ENCODE data around the gene PXMP4. TPM values are rescaled to one million over a fixed set of nuclear protein-coding genes. Genes with fewer than 3 reads are reported as not detected.

The PXMP4 gene
- total RNA-seq, 8 experiments from 2014 or later: 0.54 to 6.7 (median 2.3) TPM

DNA sequence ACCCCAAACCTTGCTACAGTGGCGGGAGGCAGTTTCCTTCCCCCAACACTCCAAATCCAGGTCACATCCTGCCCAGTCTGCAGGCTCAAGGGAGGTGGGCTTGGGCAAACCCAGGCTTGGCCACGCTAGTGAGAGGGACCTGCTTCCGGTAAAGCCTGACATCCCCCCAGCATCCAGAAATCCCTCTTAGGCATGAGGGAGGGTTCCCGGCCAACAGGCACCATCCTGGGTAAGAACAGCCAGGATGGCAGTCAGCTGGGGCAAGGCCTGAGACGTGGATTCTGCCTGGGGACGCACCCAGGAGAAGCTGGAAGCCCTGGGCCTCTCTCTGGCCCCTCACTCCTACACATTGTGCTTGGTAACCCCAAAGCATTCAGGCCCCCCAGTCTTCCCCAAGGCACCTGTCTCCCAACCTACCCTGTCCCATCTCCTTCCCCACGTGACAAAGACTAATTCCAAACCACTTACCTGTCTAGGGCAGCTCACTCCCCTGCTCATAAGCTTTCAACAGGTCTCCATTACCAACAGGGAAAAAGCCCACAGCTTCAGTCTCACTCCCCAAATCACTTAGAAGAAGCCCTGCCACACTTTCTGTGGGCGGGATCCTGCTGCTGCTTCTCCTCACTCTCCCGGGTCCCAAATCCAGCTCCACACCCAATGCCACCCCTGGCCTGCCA lies 55.9 kb downstream of the PXMP4 start:
- in situ Hi-C loops (cut with MboI; ENCODE audit: low pct_unique_long_range_greater_than_20kb in 2 of 9, low sequenced_read_pairs in 9 of 9, unreplicated experiment in 9 of 9): no loop called here
- peak overlapping the region; percentile 86 to 92 for H3K27ac ChIP-seq
- peak in 3 of 8 experiments; percentile 1 for ATAC-seq (replicated peaks in 6 of 8)

DNA sequence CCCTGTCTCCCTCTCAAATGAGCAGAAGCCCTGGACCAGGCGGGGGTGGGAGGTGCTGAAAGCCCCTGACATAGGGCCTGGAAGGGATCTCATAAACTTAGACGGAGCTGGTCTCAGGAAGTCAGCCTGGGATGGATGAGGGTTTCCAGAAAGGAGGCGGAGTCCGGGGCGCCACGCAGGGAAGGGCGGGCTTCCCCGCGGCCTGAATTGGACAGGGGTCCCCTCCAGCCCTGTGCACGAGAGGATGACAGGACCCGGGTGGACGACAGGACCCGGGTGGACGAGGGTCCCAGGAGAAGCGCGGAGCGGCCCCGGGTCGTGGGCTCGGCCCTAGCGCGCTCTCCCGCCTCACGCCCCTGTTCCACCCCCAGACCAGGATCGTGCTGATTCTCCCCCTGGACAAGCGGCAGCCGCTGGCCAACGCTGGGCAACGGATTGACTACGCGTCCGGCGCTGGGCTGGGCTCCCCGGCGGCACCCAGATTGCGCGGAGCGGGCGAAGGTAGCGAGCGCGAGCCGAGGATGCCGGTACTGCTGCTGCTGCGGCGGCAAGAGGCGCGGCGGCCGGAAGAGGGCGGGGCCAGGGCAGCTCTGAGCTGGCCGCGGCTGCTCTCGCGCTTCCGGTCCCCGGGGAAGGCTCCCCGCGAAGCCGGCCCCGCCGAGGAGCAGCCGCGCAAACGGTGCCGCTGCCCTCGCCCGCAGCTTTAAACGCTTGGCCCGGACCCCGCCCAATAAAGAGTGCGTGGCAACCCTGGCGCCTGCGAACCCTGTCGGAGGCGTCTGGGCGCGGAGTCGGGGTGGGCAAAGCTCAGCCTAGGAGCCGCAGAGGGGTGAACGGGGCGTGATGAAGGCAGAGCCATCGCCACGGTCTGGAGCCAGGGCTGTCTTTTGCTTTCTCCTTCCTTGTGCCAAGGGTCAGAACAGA lies 56.7 kb downstream of the PXMP4 start:
- H3K4me1 ChIP-seq (replicated peaks in 1 of 2): peaks cover 14 to 29% of the 10 kb centered on the region in 2 donors
- ATAC-seq (replicated peaks in 6 of 8): peak; percentile 42 to 78 (median 65)
- 2 to 20% (median 4%) methylated on average over 1 to 14 of the region's 84 CpGs; no CpG with 5 or more reads in 7 of the 10 experiments for WGBS, 10 experiments
- peak overlapping the region; percentile 55 to 88 (median 79) for H3K4me3 ChIP-seq
- H3K27ac ChIP-seq: peak overlapping the region; percentile 86 to 92
- in situ Hi-C loops (cut with MboI; ENCODE audit: low pct_unique_long_range_greater_than_20kb in 2 of 9, low sequenced_read_pairs in 9 of 9, unreplicated experiment in 9 of 9): no loop called here

More for the DNA sequence above, 55.9 kb downstream of the PXMP4 start:
- Histone ChIP-seq H3K4me3 (peak overlapping the region; percentile 55 to 88 (median 79)), H3K4me1 (replicated peaks in 1 of 2) (peaks cover 14 to 29% of the 10 kb centered on the region in 2 donors)
- WGBS, 10 experiments: 0 to 100% (median 44%) methylated on average over 1 to 5 of the region's 9 CpGs; no CpG with 5 or more reads in 4 of the 10 experiments

DNA sequence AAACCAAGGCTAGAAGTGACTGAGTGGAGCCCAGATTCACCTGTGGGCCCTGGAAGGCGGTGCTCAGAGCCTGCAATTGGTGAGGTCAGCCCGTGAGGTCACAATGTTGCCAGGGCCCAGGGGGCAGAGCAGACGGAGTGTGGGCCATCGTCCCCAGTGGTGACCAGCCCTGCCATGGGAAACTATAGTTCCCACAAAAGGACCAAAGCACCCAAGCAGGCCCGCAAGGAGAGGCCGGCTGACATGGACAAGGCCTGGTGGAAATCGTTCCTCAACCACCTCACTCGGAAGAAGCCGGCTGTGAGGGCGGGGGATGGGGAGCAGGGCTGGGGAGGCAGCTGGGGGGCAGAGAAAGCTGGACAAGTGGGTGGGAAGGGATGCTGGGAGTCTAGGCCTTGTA lies 57.9 kb downstream of the PXMP4 start, which contains the start of gene C20orf144:
C20orf144 (plus strand) TSS at position 156 of the 400 bp plus-strand sequence; CDS start at position 175, 19 bp downstream.
- in situ Hi-C loops (cut with MboI; ENCODE audit: low pct_unique_long_range_greater_than_20kb in 2 of 9, low sequenced_read_pairs in 9 of 9, unreplicated experiment in 9 of 9): no loop called here
- peaks cover 14 to 27% of the 10 kb centered on the region in 2 donors for H3K4me1 ChIP-seq (replicated peaks in 1 of 2)
- peak within 1 kb of the TSS; percentile 86 to 92 for H3K27ac ChIP-seq
- WGBS, 10 experiments: 94 to 100% methylated on average over 1 to 2 of the region's 10 CpGs; no CpG with 5 or more reads in 8 of the 10 experiments
- no peak for ATAC-seq (replicated peaks in 6 of 8)
- H3K4me3 ChIP-seq: peak within 1 kb of the TSS; percentile 55 to 88 (median 79)

- no peak overlapping the region for H3K4me3 ChIP-seq
- WGBS, 10 experiments: 80 to 100% (median 100%) methylated on average over 1 to 2 of the region's 7 CpGs; no CpG with 5 or more reads in 5 of the 10 experiments
- in situ Hi-C loops (cut with MboI; ENCODE audit: low pct_unique_long_range_greater_than_20kb in 2 of 9, low sequenced_read_pairs in 9 of 9, unreplicated experiment in 9 of 9): no loop called here
- no peak overlapping the region for H3K27ac ChIP-seq
- H3K4me1 ChIP-seq (replicated peaks in 1 of 2): peaks cover 8 to 16% of the 10 kb centered on the region in 2 donors
- no peak for ATAC-seq (replicated peaks in 6 of 8)
These were observed 59.4 kb downstream of the PXMP4 start for GRCh38 chr20:33660685-33661058.

DNA sequence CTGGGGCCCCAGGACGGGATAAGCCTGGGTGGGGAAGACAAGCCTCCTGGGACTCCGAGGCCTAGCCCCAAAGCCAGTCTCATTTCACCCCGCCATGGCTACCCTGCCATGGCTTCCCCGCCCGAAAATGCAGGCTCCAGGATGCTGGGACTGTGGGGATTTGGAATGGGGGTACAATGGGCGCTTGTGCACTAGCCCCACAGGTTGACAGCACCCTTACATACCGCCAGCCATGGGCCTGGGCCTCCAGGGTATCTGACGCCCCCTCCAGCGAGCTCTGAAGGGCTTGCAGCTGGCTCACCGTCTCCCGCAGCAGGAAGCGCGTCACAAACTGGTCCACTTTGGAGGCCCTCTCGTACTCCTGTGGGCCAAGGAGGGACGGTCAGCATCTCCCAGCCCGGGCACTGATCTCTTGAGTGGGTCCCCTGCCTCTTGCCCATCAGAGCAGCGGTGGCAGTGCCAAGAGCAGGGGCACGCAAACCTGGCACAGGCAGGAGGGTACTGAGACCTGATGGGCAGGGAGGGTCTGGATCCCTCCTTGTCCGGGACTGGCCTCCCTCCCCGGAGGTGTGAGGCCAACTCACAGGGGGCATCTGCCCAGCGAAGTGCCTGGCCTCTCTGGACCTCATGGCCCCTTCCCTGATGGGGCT lies 60.0 kb downstream of the PXMP4 start:
- ATAC-seq (replicated peaks in 6 of 8): no peak
- in situ Hi-C loops (cut with MboI; ENCODE audit: low pct_unique_long_range_greater_than_20kb in 2 of 9, low sequenced_read_pairs in 9 of 9, unreplicated experiment in 9 of 9): no loop called here
- Histone ChIP-seq H3K4me1 (replicated peaks in 1 of 2) (peaks cover 8 to 16% of the 10 kb centered on the region in 2 donors), H3K27ac (no peak overlapping the region), H3K4me3 (no peak overlapping the region)
- WGBS, 10 experiments: 80 to 100% (median 93%) methylated on average over 1 to 4 of the region's 21 CpGs; no CpG with 5 or more reads in 6 of the 10 experiments

DNA sequence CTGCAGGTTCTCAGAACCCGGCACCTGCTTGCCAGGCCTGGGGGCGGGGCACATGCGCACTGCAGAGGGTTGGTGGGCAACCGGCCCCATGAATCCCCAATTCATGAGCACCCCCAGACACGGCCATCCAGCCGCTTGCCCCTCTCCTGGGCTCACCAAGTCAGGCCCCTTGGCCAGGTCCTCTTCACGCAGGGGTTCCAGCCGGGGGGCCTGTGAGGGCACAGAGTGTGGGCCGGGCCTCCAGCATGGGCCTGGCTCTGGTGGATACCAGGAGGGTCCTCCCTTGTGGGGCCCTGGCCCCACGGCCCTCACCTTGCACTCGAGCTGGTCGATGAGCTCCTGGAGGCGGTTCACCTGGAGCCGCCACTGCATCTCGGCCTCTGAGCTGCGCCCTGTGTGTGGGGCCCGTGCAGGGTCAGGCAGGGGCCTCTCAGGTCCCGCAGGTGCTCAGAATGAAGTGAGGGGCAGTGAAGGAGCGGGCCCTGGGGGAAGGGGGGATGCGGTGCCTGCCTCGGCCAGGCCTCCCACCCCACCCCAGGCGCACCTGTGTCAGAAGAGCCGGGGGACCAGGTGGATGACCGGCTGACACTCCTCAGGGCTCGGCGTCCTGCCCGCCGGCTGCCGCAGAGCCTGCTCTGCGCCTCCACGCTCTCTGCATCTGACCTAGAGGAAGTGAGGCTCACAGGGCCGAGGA lies 60.6 kb downstream of the PXMP4 start:
- ATAC-seq (replicated peaks in 6 of 8): no peak
- in situ Hi-C loops (cut with MboI; ENCODE audit: low pct_unique_long_range_greater_than_20kb in 2 of 9, low sequenced_read_pairs in 9 of 9, unreplicated experiment in 9 of 9): loop anchor here in 3 of 9 experiments (10.0 kb wide), 2 partner anchors 195 to 205 kb away; no protein-coding TSS in a partner anchor
- 80 to 100% (median 100%) methylated on average over 1 to 3 of the region's 32 CpGs; no CpG with 5 or more reads in 5 of the 10 experiments for WGBS, 10 experiments
- Histone ChIP-seq H3K4me1 (replicated peaks in 1 of 2) (peaks cover 8 to 10% of the 10 kb centered on the region in 2 donors), H3K27ac (no peak overlapping the region), H3K4me3 (no peak overlapping the region)

- no peak overlapping the region for H3K27ac ChIP-seq
- in situ Hi-C loops (cut with MboI; ENCODE audit: low pct_unique_long_range_greater_than_20kb in 2 of 9, low sequenced_read_pairs in 9 of 9, unreplicated experiment in 9 of 9): loop anchor here in 3 of 9 experiments (10.0 kb wide), 2 partner anchors 194 to 204 kb away; no protein-coding TSS in a partner anchor
- peaks cover 3 to 5% of the 10 kb centered on the region in 2 donors for H3K4me1 ChIP-seq (replicated peaks in 1 of 2)
- WGBS, 10 experiments: 87 to 100% (median 100%) methylated on average over 1 to 4 of the region's 4 CpGs; no CpG with 5 or more reads in 5 of the 10 experiments
- no peak overlapping the region for H3K4me3 ChIP-seq
- ATAC-seq (replicated peaks in 6 of 8): no peak
These were observed 61.2 kb downstream of the PXMP4 start for GRCh38 chr20:33658929-33659328.

- Histone ChIP-seq H3K4me1 (replicated peaks in 1 of 2) (peaks cover 3 to 5% of the 10 kb centered on the region in 2 donors), H3K27ac (no peak overlapping the region), H3K4me3 (no peak overlapping the region)
- no peak for ATAC-seq (replicated peaks in 6 of 8)
- 60 to 100% methylated on average over 2 to 4 of the region's 8 CpGs; no CpG with 5 or more reads in 8 of the 10 experiments for WGBS, 10 experiments
- in situ Hi-C loops (cut with MboI; ENCODE audit: low pct_unique_long_range_greater_than_20kb in 2 of 9, low sequenced_read_pairs in 9 of 9, unreplicated experiment in 9 of 9): loop anchor here in 3 of 9 experiments (10.0 kb wide), 2 partner anchors 194 to 204 kb away; no protein-coding TSS in a partner anchor
These were observed 61.6 kb downstream of the PXMP4 start for GRCh38 chr20:33658510-33658909.

- in situ Hi-C loops (cut with MboI; ENCODE audit: low pct_unique_long_range_greater_than_20kb in 2 of 9, low sequenced_read_pairs in 9 of 9, unreplicated experiment in 9 of 9): loop anchor here in 3 of 9 experiments (10.0 kb wide), 2 partner anchors 193 to 203 kb away; no protein-coding TSS in a partner anchor
These were observed 62.4 kb downstream of the PXMP4 start for GRCh38 chr20:33657704-33658095.

DNA sequence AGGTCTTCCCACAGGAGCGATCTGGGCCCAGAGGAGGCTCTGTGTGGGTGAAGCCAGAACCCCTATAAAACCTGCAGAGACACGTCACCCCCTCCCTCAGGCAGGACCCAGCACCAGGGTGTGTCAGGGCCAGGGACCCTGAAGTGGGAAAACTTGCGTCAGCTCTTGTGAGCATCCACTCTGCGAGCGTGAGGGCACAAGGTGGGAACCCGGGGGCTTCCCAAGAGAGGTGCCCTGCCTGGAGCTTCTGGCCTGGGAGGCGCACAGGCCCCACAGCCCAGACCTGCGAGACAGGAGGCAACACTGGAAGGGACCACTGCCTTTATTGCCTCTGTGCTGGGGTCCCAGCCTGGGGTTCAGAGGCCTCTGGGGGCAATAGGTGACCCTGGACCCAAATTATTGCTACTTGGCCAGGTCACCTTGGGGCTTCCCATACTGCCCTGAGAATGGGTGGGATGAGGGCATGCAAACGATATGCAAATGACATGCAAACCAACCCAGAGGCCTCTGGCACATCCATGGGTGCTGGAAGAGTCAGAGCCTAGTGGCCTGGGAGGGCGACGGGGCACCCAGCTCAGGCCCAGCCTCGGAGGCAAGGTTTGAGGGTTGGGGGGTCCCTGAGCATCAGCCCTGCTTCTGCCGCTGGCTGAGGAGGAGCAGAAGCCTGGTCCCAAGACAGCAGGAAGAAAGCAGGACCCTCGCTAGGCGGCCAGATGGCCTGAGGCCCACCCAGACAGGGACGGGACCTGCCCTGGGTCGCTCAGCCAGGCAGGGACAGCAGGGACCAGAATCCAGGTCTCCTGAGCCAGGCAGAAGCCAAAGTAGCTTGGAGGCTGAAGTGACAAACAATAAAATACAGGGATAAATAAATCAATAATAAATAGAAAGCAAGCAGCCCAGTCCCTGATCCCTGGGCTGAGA lies 63.1 kb downstream of the PXMP4 start:
- Histone ChIP-seq H3K4me3 (no peak overlapping the region), H3K4me1 (replicated peaks in 1 of 2) (peaks cover 1 to 8% of the 10 kb centered on the region in 2 donors), H3K27ac (no peak overlapping the region)
- WGBS, 10 experiments: 80 to 100% (median 88%) methylated on average over 2 to 4 of the region's 17 CpGs; no CpG with 5 or more reads in 4 of the 10 experiments
- in situ Hi-C loops (cut with MboI; ENCODE audit: low pct_unique_long_range_greater_than_20kb in 2 of 9, low sequenced_read_pairs in 9 of 9, unreplicated experiment in 9 of 9): loop anchor here in 3 of 9 experiments (10.0 kb wide), 2 partner anchors 192 to 202 kb away; no protein-coding TSS in a partner anchor
- ATAC-seq (replicated peaks in 6 of 8): no peak

More at GRCh38 chr20:33657704-33658095, 62.4 kb downstream of the PXMP4 start:
- WGBS, 10 experiments: 83 to 100% methylated on average over 1 of the region's 12 CpGs; no CpG with 5 or more reads in 8 of the 10 experiments
- Histone ChIP-seq H3K4me3 (no peak overlapping the region), H3K4me1 (replicated peaks in 1 of 2) (peaks cover under 1 to 10% of the 10 kb centered on the region in 2 donors), H3K27ac (no peak overlapping the region)
- no peak for ATAC-seq (replicated peaks in 6 of 8)

Measured in motor neuron (in vitro differentiated cells).